HEK293 (cell line): ENCODE data around the gene FTCD.
A peak's percentile ranks its signal among the peaks of the same experiment; 100 is the strongest.
"Not testable (repeated sequence)": the region's sequence is repeated elsewhere in the genome, so short reads cannot be mapped to it uniquely, and the experiment has no call there.

Source experiments
- CTCF ChIA-PET: fragments of 350-600 bp; formaldehyde crosslinking; extraction: SDS; loops from one replicate; lab custom pipeline; 2021; ENCODE audit warnings: antibody characterized with exemption; lab: Yijun Ruan, JAX
- POLR2A ChIA-PET: fragments of 300-600 bp; formaldehyde crosslinking; extraction: SDS; loops from one replicate; lab custom pipeline; 2020; ENCODE audit warnings: antibody characterized with exemption, inconsistent platforms; lab: Yijun Ruan, JAX
- H3K27ac ChIP-seq: fragments of 200-500 bp; sonication (Bioruptor generic); 2 replicates; pipeline ENCODE4 v1.5.1; 2014; ENCODE audit warnings: low read depth, low read length, control low read depth, inconsistent platforms; ENCODE audit errors: extremely low read depth
- H3K36me3 ChIP-seq, 2 experiments: fragments of 200-500 bp in 1 of 2; sonication (Bioruptor generic) in 1 of 2; 1 replicate in 1 of 2; 2 replicates in 1 of 2; pipeline ENCODE4 v1.5.1; 2014 to 2017; ENCODE audit warnings: inconsistent platforms in 2 of 2, low read length in 2 of 2; ENCODE audit not compliant: control insufficient read depth in 2 of 2, insufficient read depth in 1 of 2
- H3K4me1 ChIP-seq: fragments of 200-500 bp; sonication (Bioruptor generic); 2 replicates; pipeline ENCODE4 v1.5.1; 2014; ENCODE audit warnings: mild to moderate bottlenecking, low read length, inconsistent platforms; ENCODE audit not compliant: control insufficient read depth, insufficient read depth
- H3K4me3 ChIP-seq: 2 replicates; pipeline ENCODE4 v1.5.1; 2011; ENCODE audit warnings: low read depth, mild to moderate bottlenecking, control low read depth, low read length, moderate library complexity
- H3K9me3 ChIP-seq: fragments of 200-500 bp; sonication (Bioruptor generic); 2 replicates; pipeline ENCODE4 v1.5.1; 2014; ENCODE audit warnings: low read depth, low read length, inconsistent platforms; ENCODE audit not compliant: control insufficient read depth, insufficient read depth
- BCL11A ChIP-seq: fragments of 450-650 bp; formaldehyde crosslinking; IDR thresholded peaks from 2 replicates; pipeline ENCODE4 v1.5.1; 2016; ENCODE audit warnings: low read depth, missing biosample characterization, missing genetic modification characterization
- GLIS2 ChIP-seq: fragments of 450-650 bp; formaldehyde crosslinking; IDR thresholded peaks from 2 replicates; pipeline ENCODE4 v1.5.1; 2016; ENCODE audit warnings: missing biosample characterization, missing genetic modification characterization
- KLF7 ChIP-seq: fragments of 450-650 bp; formaldehyde crosslinking; IDR thresholded peaks from 2 replicates; pipeline ENCODE4 v1.5.1; 2016; ENCODE audit warnings: missing biosample characterization, missing genetic modification characterization, borderline replicate concordance
- WT1 ChIP-seq: fragments of 450-650 bp; formaldehyde crosslinking; IDR thresholded peaks from 2 replicates; pipeline ENCODE4 v1.5.1; 2016; ENCODE audit warnings: missing biosample characterization, missing genetic modification characterization
- ZBTB17 ChIP-seq: fragments of 450-650 bp; formaldehyde crosslinking; IDR thresholded peaks from 2 replicates; pipeline ENCODE4 v1.5.1; 2016; ENCODE audit warnings: missing biosample characterization, missing genetic modification characterization
- ZFP41 ChIP-seq: fragments of 450-650 bp; formaldehyde crosslinking; IDR thresholded peaks from 2 replicates; pipeline ENCODE4 v1.5.1; 2016; ENCODE audit warnings: missing biosample characterization, missing genetic modification characterization, borderline replicate concordance
- ZIC2 ChIP-seq: fragments of 450-650 bp; formaldehyde crosslinking; IDR thresholded peaks from 2 replicates; pipeline ENCODE4 v1.5.1; 2016; ENCODE audit warnings: missing biosample characterization, missing genetic modification characterization
- ZNF239 ChIP-seq: fragments of 450-650 bp; formaldehyde crosslinking; IDR thresholded peaks from 2 replicates; pipeline ENCODE4 v1.5.1; 2016; ENCODE audit warnings: missing biosample characterization, missing genetic modification characterization
- ZNF248 ChIP-seq: fragments of 450-650 bp; formaldehyde crosslinking; IDR thresholded peaks from 2 replicates; pipeline ENCODE4 v1.5.1; 2017; ENCODE audit warnings: missing biosample characterization, missing genetic modification characterization
- ZNF274 ChIP-seq, 2 experiments: fragments of 200-500 bp in 1 of 2; fragments of 450-650 bp in 1 of 2; sonication (Bioruptor generic) in 1 of 2; formaldehyde crosslinking in 1 of 2; IDR thresholded peaks; 2 replicates each; pipeline versions ENCODE4 v1.5.1 to v1.6.1; 2014 to 2016; ENCODE audit warnings: borderline replicate concordance in 1 of 2, inconsistent platforms in 1 of 2, low read length in 1 of 2, missing biosample characterization in 1 of 2, missing genetic modification characterization in 1 of 2
- ZNF324 ChIP-seq: fragments of 450-650 bp; formaldehyde crosslinking; IDR thresholded peaks from 2 replicates; pipeline ENCODE4 v1.5.1; 2016; ENCODE audit warnings: missing biosample characterization, missing genetic modification characterization
- ZNF341 ChIP-seq: fragments of 450-650 bp; formaldehyde crosslinking; IDR thresholded peaks from 2 replicates; pipeline ENCODE4; 2016; ENCODE audit warnings: low read depth, missing biosample characterization, missing genetic modification characterization
- ZNF433 ChIP-seq: fragments of 450-650 bp; formaldehyde crosslinking; IDR thresholded peaks from 2 replicates; pipeline ENCODE4 v1.5.1; 2016; ENCODE audit warnings: missing biosample characterization, missing genetic modification characterization, low read depth
- ZNF623 ChIP-seq: fragments of 450-650 bp; formaldehyde crosslinking; IDR thresholded peaks from 2 replicates; pipeline ENCODE4 v1.5.1; 2016; ENCODE audit warnings: missing biosample characterization, missing genetic modification characterization
- TF ChIP-seq, protein P1 (sequence below): fragments of 450-650 bp; formaldehyde crosslinking; IDR thresholded peaks from 2 replicates; pipeline ENCODE4 v1.5.1; 2016; ENCODE audit warnings: missing biosample characterization, missing genetic modification characterization, borderline replicate concordance
- TF ChIP-seq, protein P2 (sequence below): fragments of 450-650 bp; formaldehyde crosslinking; IDR thresholded peaks from 2 replicates; pipeline ENCODE4 v1.5.1; 2016; ENCODE audit warnings: missing biosample characterization, missing genetic modification characterization
- TF ChIP-seq, protein P3 (sequence below): fragments of 450-650 bp; formaldehyde crosslinking; IDR thresholded peaks from 2 replicates; pipeline ENCODE4 v1.5.1; 2016; ENCODE audit warnings: missing biosample characterization, missing genetic modification characterization

The FTCD gene

DNA sequence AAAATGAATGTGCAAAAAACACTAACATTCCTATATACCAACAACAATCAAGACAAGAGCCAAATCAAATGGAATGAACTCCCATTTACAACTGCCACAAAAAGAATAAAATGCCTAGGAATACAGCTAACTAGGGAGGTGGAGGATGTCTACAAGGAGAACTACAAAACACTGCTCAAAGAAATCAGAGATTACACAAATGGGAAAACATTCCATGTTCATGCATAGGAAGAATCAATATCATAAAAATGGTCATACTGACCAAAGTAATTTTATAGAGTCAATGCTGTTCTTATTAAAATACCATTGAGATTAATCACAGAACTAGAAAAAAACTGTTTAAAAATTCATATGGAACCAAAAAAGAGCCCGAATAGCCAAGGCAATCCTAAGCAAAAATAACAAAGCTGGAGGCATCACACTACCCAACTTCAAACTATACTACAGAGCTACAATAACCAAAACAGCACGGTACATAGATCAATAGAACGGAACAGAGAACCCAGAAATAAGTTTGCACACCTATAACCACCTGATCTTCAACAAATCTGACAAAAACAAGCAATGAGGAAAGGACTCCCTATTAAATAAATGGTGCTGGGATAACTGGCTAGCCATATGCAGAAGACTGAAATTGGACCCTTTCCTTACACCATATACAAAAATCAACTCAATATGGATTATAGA, 21.2 kb upstream of the FTCD start:
- H3K4me3 ChIP-seq, H3K27ac ChIP-seq, H3K36me3 ChIP-seq, POLR2A ChIA-PET, H3K4me1 ChIP-seq, H3K9me3 ChIP-seq: not testable (repeated sequence)
- CTCF ChIA-PET, result interaction anchor here (0.9 to 2.9 kb wide), 4 partner anchors 23 to 356 kb away, joined by 3 to 13 read pairs (median 5); no protein-coding TSS in a partner anchor
- TF ChIP-seq, protein P1, sequence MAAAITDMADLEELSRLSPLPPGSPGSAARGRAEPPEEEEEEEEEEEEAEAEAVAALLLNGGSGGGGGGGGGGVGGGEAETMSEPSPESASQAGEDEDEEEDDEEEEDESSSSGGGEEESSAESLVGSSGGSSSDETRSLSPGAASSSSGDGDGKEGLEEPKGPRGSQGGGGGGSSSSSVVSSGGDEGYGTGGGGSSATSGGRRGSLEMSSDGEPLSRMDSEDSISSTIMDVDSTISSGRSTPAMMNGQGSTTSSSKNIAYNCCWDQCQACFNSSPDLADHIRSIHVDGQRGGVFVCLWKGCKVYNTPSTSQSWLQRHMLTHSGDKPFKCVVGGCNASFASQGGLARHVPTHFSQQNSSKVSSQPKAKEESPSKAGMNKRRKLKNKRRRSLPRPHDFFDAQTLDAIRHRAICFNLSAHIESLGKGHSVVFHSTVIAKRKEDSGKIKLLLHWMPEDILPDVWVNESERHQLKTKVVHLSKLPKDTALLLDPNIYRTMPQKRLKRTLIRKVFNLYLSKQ (tag by site-specific recombination), result 0 out of 2 replicates have a peak, but pooled peaks have one; percentile 1
- TF ChIP-seq, protein P2, sequence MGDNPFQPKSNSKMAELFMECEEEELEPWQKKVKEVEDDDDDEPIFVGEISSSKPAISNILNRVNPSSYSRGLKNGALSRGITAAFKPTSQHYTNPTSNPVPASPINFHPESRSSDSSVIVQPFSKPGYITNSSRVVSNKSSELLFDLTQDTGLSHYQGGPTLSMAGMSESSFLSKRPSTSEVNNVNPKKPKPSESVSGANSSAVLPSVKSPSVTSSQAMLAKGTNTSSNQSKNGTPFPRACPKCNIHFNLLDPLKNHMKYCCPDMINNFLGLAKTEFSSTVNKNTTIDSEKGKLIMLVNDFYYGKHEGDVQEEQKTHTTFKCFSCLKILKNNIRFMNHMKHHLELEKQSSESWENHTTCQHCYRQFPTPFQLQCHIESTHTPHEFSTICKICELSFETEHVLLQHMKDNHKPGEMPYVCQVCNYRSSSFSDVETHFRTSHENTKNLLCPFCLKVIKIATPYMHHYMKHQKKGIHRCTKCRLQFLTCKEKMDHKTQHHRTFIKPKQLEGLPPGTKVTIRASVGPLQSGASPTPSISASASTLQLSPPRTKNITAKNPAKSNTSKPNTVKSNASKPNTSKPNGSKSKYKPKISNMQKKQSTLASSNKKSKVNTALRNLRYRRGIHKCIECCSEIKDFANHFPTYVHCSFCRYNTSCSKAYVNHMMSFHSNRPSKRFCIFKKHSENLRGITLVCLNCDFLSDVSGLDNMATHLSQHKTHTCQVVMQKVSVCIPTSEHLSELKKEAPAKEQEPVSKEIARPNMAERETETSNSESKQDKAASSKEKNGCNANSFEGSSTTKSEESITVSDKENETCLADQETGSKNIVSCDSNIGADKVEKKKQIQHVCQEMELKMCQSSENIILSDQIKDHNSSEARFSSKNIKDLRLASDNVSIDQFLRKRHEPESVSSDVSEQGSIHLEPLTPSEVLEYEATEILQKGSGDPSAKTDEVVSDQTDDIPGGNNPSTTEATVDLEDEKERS (tag by site-specific recombination), result peak; percentile 74; the same call in 1 of the 2 replicates

DNA sequence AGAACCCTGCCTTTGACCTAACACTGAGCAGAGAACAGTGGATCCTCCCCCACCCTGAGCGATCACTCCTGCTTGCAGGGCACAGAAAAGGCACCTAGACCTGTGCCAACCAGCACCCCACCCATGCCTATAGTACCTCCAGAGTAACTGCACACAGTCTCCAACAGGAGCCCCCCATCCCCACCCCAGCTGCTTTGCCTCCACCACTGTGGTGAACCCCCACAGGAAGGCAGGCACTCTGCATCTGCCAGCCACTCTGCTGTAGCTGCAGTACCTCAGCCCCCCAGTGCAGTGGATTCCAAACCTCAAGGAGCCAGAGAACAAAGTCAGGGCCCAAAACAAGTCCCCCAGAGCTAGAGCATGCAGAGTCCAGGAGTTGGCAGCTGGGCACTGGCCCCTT, 18.2 kb upstream of the FTCD start:
- no peak overlapping the region for H3K4me3 ChIP-seq
- no peaks in the 10 kb centered on the region for H3K36me3 ChIP-seq
- POLR2A ChIA-PET, result no interaction called here
- H3K9me3 ChIP-seq, result no peaks in the 10 kb centered on the region
- no peak for TF ChIP-seq ZNF248 (tag by site-specific recombination)
- no peak for TF ChIP-seq ZFP41 (tag by site-specific recombination)
- TF ChIP-seq, protein P3, sequence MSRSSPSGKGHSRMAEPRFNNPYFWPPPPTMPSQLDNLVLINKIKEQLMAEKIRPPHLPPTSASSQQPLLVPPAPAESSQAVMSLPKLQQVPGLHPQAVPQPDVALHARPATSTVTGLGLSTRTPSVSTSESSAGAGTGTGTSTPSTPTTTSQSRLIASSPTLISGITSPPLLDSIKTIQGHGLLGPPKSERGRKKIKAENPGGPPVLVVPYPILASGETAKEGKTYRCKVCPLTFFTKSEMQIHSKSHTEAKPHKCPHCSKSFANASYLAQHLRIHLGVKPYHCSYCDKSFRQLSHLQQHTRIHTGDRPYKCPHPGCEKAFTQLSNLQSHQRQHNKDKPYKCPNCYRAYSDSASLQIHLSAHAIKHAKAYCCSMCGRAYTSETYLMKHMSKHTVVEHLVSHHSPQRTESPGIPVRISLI (tag by site-specific recombination), result no peak
- no peak for TF ChIP-seq BCL11A (tag by site-specific recombination)
- TF ChIP-seq ZNF239, result no peak
- TF ChIP-seq ZNF433, result no peak
- TF ChIP-seq ZNF341 (tag by site-specific recombination), result no peak
- no peak for TF ChIP-seq WT1 (tag by site-specific recombination)
- CTCF ChIA-PET, result interaction anchor here (0.9 kb wide), 1 partner anchor 204 kb away, joined by 4 read pairs; no protein-coding TSS in a partner anchor
- H3K27ac ChIP-seq, result no peak overlapping the region
- no peaks in the 10 kb centered on the region for H3K4me1 ChIP-seq

DNA sequence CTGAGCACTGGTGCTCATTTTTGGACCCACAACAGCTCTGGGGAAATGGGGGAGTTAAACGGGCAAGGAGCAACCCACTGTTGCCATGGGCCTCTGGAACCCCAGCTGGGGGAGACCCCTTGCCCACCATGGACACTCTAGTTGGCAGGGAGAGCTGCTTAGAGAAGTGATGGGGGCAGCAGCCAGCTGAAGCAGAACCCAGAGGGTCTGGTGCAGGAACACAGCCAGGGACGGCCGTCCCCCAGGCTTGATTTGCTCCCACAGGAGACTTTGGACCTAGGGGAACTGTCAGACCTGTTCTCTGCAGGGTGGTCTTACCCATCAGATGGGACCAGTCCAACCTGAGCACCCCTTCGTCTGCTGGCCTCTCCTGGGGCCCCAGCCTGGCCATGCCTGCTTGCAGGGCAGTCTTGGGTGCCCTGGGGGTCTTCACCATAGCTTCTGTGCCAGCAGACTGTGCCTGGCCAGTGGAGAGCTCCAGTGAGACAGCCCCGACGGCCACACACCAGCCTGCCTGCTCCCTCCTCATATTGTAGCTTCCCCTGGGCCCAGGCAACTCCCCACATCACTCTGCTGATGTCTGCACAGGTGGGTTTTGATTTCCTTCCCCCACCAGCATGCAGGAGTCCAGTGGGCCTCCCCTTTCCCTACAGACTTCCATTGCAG, 17.6 kb upstream of the FTCD start:
- Histone ChIP-seq H3K4me1 (no peaks in the 10 kb centered on the region), H3K4me3 (no peak overlapping the region), H3K36me3 (no peaks in the 10 kb centered on the region), H3K27ac (no peak overlapping the region), H3K9me3 (no peaks in the 10 kb centered on the region)
- ChIA-PET POLR2A (no interaction called here), CTCF (interaction anchor here (0.8 to 0.9 kb wide), 2 partner anchors 20 to 203 kb away, joined by 3 to 4 read pairs; no protein-coding TSS in a partner anchor)
- TF ChIP-seq GLIS2 (tag by site-specific recombination) (no peak), ZNF274 (IDR thresholded peaks at IDR 0.05; ENCODE audit: low read length) (no peak), ZNF274 (tag by site-specific recombination; IDR thresholded peaks at IDR 0.05; ENCODE audit: borderline replicate concordance) (no peak), ZIC2 (tag by site-specific recombination) (no peak), ZBTB17 (tag by site-specific recombination) (no peak), KLF7 (tag by site-specific recombination) (no peak), ZNF433 (no peak), ZNF324 (no peak), ZNF623 (tag by site-specific recombination) (no peak)
